Measurements from ENCODE around the gene TENM3. TPM values are rescaled to one million over a fixed set of nuclear protein-coding genes. Genes with fewer than 3 reads are reported as not detected.
"Not testable (repeated sequence)": the region's sequence is repeated elsewhere in the genome, so short reads cannot be mapped to it uniquely, and the experiment has no call there.

The TENM3 gene
- total RNA-seq, 2 experiments from 2014 or later, result not detected

DNA sequence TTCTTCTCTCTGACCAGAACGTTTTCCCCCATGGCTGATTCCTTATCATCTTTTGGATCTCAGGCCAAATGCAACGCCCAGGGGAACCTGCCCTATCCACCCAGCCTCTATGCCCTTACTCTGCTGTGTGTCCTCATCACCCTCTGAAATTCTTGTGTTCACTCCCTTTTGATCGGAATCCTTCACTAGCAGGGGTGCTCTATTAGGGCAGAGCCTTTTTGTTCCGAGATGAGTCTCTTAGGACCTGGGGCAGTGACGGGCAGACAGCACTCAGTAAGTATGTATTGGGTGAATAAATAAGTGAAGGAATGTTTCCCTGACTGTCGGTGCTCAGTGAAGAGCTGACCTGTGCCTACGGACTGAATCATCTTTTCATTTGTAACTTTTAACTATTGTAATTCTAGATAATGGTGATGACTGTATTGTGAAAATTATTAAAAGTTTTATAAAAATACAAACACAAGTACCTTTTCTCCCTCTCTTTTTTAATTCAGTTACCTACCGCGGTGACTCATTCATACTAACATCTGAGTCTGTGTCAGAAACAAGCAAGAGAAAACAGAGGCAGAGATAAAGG is 4.8 kb upstream of the TENM3 start:
- DNase-seq, result no peak

DNA sequence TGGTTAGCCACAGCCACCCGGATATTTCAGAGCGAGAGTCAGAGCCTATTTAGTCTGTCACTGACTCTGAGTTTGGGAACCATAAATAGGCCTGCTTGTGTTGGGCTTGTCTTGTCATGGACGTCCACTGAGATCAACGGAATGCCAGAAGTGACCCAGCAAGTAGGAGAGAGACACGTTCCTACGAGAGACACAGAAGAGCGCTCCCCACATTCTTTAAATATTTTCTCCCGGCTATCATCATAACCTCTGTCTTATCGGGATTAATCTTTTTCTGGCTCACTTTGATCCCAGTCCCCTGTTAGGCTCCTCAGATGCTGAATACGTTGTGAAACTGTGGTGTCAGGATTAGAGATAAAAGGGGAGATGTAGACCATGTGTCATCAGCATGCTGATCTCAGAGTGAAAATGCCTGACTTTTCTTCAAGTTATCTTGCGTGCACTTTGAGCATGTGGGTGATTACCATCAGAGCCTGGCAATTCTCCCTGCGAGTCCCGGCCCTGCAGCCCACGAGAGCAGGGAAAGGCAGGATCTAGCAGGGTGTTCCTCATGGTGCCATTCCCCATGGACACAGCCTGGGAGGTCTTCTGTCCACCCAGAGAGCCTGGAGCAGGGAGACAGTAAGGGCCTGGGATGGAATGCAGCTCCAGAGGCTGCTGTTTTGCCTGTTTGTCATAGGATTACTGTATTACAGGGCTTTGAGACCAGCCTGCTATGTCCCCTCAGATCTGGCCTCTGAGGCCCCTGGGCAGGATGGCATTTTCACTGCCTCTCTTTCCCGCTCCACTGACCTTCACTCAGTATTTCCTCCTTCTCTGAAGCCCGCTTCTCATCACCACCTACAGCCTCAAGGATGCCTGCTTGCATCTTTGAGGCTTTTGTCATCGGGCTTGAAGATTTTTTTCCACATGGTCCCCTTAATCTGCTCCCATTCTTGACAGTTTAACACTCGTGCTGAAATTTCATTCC is 2.8 kb upstream of the TENM3 start:
- Mint-ChIP-seq H3K4me1 (ENCODE audit: low read depth) (no peaks in the 10 kb centered on the region), H3K36me3 (ENCODE audit: low read depth) (no peaks in the 10 kb centered on the region), H3K27me3 (peaks cover 1% of the 10 kb centered on the region), H3K4me3 (no peak overlapping the region), H3K9me3 (peaks cover 3% of the 10 kb centered on the region), H3K27ac (no peak overlapping the region)
- ATAC-seq (no peak), DNase-seq (no peak)
- TF ChIP-seq, protein P1, sequence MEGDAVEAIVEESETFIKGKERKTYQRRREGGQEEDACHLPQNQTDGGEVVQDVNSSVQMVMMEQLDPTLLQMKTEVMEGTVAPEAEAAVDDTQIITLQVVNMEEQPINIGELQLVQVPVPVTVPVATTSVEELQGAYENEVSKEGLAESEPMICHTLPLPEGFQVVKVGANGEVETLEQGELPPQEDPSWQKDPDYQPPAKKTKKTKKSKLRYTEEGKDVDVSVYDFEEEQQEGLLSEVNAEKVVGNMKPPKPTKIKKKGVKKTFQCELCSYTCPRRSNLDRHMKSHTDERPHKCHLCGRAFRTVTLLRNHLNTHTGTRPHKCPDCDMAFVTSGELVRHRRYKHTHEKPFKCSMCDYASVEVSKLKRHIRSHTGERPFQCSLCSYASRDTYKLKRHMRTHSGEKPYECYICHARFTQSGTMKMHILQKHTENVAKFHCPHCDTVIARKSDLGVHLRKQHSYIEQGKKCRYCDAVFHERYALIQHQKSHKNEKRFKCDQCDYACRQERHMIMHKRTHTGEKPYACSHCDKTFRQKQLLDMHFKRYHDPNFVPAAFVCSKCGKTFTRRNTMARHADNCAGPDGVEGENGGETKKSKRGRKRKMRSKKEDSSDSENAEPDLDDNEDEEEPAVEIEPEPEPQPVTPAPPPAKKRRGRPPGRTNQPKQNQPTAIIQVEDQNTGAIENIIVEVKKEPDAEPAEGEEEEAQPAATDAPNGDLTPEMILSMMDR (IDR thresholded peaks at IDR 0.05), result no peak
- intact Hi-C loops (cut with micrococcal nuclease), result no loop called here
- POLR2A ChIA-PET, result no interaction called here
- CTCF ChIA-PET, result no interaction called here

More for the DNA sequence above, 4.8 kb upstream of the TENM3 start:
- Mint-ChIP-seq H3K36me3 (ENCODE audit: low read depth) (no peaks in the 10 kb centered on the region), H3K4me1 (ENCODE audit: low read depth) (no peaks in the 10 kb centered on the region), H3K27ac (no peak overlapping the region), H3K9me3 (peaks cover 3% of the 10 kb centered on the region), H3K27me3 (no peaks in the 10 kb centered on the region), H3K4me3 (no peak overlapping the region)
- intact Hi-C loops (cut with micrococcal nuclease), result no loop called here
- POLR2A ChIA-PET, result no interaction called here
- CTCF ChIA-PET, result no interaction called here
- TF ChIP-seq, protein P1 (IDR thresholded peaks at IDR 0.05), result no peak
- ATAC-seq, result no peak

DNA sequence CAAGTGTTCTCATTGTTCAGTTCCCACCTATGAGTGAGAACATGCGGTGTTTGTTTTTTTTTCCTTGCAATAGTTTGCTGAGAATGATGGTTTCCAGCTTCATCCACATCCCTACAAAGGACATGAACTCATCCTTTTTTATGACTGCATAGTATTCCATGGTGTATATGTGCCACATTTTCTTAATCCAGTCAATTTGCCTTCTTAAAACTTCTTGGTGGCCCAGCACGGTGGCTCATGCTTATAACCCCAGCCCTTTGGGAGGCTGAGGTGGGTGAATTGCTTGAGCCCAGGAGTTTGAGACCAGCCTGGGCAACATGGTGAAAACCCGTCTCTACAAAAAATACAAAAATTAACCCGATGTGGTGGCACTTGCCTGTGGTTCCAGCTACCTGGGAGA is 942 bp upstream of the TENM3 start:
- DNase-seq; intact Hi-C loops (cut with micrococcal nuclease); H3K4me3 Mint-ChIP-seq; CTCF ChIA-PET; H3K27ac Mint-ChIP-seq; H3K27me3 Mint-ChIP-seq; POLR2A ChIA-PET; H3K9me3 Mint-ChIP-seq; H3K4me1 Mint-ChIP-seq (ENCODE audit: low read depth); ATAC-seq; H3K36me3 Mint-ChIP-seq (ENCODE audit: low read depth): not testable (repeated sequence)

DNA sequence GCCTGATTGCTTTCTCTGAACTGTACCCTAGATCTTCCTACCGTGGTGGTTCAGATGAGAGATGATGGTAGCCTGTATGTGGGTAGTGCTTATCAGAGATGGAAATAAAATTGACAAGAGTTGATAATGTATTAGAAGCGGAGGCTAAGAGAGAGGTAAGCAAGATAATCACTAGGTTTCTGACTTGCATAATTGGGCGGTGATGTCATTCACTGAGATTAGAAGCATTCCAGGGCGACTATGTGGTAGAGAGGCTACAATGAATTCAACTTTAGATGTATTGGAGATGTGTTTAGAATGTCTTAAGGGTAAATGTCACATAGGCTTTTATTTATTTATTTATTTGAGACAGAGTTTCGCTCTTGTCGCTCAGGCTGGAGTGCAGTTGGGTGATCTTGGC is 415 bp upstream of the TENM3 start:
- H3K9me3 Mint-ChIP-seq, result peaks cover 3% of the 10 kb centered on the region
- peaks cover 5% of the 10 kb centered on the region for H3K27me3 Mint-ChIP-seq
- CTCF ChIA-PET, result no interaction called here
- H3K27ac Mint-ChIP-seq, result no peak overlapping the region
- no peak for DNase-seq
- POLR2A ChIA-PET, result no interaction called here
- no peaks in the 10 kb centered on the region for H3K36me3 Mint-ChIP-seq (ENCODE audit: low read depth)
- intact Hi-C loops (cut with micrococcal nuclease), result no loop called here
- no peaks in the 10 kb centered on the region for H3K4me1 Mint-ChIP-seq (ENCODE audit: low read depth)
- ATAC-seq, result no peak
- TF ChIP-seq, protein P1 (IDR thresholded peaks at IDR 0.05), result no peak
- H3K4me3 Mint-ChIP-seq, result no peak overlapping the region

DNA sequence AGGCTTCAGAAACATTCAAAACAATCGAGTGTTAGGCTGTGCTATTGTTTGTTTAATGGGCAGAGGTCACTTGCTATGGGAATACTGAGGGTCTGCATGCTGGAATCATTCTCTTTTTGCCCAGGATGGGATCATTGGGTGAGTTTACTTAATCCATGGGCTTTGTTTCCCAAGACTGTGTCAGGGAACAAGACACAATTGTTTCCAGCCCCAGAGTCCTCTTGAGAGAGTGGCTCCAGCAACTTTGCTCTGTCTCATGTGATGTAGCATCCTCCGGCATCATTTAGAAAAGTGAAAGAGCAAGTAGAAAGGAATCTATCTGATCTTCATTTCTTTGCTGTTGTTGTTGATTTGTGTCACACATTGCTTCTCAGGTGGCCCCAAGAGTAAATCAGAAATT is 1.8 kb downstream of the TENM3 start:
- Mint-ChIP-seq H3K4me3 (no peak overlapping the region), H3K9me3 (peaks cover 6% of the 10 kb centered on the region), H3K27me3 (peaks cover 7% of the 10 kb centered on the region), H3K27ac (no peak overlapping the region), H3K4me1 (ENCODE audit: low read depth) (no peaks in the 10 kb centered on the region), H3K36me3 (ENCODE audit: low read depth) (no peaks in the 10 kb centered on the region)
- DNase-seq (no peak), ATAC-seq (no peak)
- intact Hi-C loops (cut with micrococcal nuclease), result no loop called here
- CTCF ChIA-PET, result interaction anchor here (1.2 kb wide), 1 partner anchor 14 kb away, joined by 3 read pairs; no protein-coding TSS in a partner anchor
- POLR2A ChIA-PET, result no interaction called here
- TF ChIP-seq, protein P1 (IDR thresholded peaks at IDR 0.05), result no peak

Data from activated CD8-positive, alpha-beta T cell treated with anti-CD3 and anti-CD28 coated beads for 36 hours (primary cell).